NCI-H446 treated with DMSO at 0.1 percent for 48 hours (cell line): ENCODE measurements around the gene LETM1.

Source experiments
- DNase-seq: peaks from one replicate; lab custom pipeline; 2025; lab: John Stamatoyannopoulos, UW

LETM1 gene

DNA sequence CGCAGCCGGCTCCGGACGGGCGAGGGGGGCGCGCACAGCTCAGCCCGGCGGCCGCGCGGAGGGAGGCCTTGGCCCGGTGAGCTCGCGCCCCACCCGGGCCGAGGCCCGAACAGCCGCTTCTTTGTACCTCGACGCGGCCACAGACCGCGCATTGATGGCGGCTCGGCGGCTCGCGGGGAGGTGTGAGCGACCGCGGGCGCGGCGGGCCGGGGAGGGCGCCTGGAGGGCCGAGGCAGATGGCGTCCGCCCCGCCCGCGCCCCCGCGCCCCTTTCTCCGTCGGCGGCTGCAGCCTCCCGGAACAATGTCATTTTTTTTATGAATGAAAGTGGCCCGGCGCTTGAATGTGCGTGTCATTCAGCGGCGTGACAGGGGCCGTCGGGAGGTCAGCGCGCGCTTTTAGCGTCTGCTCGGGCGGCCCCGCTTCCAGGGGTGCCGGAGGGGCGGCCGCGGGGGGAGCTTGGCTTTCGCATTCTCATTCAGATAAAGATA is 61.1 kb downstream of the LETM1 start:
- no peak for DNase-seq

- DNase-seq, result no peak
Measured at GRCh38 chr4:1793940-1794808, 61.8 kb downstream of the LETM1 start.

GRCh38 chr4:1793496-1793840 is 62.5 kb downstream of the LETM1 start:
- DNase-seq, result no peak

- no peak for DNase-seq
Measured at GRCh38 chr4:1792832-1793495, 63.0 kb downstream of the LETM1 start, which contains the start of gene FGFR3. FGFR3 (plus strand) TSS chr4:1793293; CDS start chr4:1793935, 642 bp downstream.

GRCh38 chr4:1792158-1792831 is 63.7 kb downstream of the LETM1 start:
- DNase-seq, result no peak

DNA sequence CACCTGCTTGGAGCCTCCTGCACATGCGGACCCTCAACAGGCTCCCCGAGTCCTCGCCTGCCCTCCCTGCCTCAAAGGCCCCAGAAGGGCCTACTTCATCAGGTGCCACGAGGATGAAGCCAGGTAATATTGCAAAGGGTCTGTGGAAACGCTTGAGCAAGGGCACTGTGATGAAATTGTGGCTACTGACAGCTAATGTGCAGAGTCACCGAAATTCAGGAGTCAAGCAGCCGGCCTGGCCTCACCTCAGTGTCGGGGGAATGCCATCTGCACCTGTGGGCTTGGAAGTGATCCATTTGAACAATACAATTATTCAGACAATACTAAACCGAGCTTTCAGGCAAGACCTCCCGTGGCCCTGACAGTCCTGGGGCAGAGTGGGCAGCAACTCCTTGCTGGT is 66.0 kb downstream of the LETM1 start:
- DNase-seq, result no peak

DNA sequence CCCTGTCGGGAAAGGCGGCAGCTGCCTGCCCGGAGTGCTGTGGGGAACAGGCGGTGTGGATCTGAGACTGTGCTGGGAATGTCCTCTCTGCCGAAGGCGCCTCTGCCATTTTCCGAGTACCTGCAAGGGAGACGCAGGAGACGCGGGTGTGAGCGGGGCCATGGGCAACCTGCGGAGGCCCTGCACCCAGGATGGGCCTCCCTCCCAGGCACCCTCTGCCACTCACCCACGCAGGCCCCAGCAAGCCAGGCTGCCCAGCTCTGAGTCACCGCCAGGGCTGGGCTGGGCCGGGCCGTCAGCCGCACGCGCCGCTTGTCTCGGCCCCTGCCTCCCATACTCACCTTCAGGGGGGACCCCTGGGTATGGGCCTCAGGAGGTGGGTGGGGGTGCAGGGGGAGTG is 66.4 kb downstream of the LETM1 start:
- no peak for DNase-seq

- DNase-seq, result no peak
Measured at GRCh38 chr4:1788254-1788973, 67.5 kb downstream of the LETM1 start.

DNA sequence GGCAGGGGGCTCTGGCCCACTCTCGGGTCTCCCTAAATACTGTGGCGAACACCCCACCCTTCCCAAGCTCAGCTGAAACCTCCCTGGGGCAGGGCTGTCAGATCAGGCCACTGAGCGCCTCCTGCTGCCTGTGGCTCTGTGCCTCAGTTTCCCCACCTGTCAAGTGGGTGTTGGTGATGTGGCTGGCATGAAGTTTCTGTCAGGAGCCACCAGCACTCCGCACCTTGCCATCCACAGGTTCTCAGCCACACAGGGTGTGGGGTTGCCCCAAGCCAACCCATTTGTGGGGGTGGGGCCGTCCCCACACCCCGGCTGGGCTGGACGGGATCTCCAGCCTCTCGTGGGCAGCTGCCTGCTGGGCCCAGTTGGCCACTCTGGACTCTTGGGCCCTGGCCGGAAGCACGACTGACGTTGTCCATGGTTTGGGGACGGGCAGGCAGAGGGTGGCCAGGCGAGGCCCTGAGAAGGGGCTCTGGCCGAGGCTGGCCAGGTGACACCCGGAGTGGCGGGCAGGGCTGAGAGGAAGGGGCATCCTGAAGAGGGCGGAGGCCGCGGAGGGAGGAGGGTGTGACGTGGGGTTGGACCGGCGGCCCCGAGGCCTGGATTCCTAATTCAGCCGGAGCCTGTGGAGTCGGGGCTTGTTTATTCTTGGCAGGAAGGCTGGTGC is 68.4 kb downstream of the LETM1 start:
- no peak for DNase-seq

DNA sequence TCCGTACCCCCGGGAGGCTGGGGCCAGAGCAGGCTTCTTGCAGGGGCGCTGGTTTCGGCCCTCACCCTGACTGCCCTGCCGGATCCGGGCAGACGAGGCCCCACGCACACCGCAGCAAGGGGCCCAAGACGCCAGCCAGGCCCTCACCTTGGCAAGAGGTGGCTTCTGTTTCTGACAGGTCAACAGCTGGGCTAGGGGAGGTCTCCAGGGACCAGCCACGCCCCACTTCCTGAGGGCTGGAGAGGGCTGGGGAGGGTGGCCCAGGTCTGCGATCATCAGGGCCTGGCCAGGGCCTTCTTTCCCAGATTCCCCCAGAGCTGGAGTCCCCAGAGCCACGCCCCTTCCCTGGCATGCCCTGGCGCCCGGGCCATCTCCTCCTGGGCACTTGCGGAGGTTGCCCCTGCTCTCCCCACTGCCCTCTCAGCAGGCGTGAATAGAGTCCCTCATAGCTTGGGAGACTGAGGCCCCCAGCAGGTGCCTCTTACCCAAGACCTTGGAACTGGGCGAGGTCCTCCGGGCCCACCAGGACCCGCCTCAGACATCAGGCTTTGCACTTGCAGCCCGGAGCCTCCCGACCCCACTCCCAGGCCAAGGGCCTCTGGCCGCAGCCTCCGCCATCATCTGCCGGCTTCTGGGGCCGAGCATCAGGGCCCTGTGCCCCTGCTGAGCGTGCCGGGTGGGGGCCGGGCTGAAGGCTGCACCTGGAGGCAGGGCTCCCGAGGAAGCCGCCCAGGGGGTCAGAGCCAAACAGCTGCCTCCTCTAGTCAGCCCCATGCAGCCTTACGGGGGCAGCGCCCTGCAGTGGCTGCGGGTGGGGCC is 69.2 kb downstream of the LETM1 start:
- no peak for DNase-seq

- no peak for DNase-seq
Measured at GRCh38 chr4:1785592-1785991, 70.4 kb downstream of the LETM1 start.

- DNase-seq, result no peak
Measured at GRCh38 chr4:1784789-1785591, 71.0 kb downstream of the LETM1 start.

DNA sequence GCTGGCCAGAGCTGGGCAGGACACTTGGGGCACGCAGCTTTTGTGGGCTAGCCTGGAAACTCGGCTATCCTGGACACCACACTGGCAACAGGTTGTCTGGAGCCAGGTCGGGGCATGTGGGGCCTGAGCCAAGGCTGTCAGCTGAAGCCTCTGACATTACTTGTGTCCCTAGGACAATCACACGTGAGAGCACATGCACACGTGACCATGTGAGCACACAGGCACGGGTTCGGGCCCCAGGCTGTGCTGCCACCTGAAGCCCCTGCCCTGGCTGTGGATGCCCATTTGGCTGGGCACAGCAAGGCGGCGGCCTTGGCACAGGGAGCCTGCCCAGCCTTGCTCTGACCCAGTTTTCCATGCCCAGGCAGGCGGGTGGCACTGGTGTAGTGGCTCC is 71.6 kb downstream of the LETM1 start:
- no peak for DNase-seq

- no peak for DNase-seq
Measured at GRCh38 chr4:1783970-1784369, 72.0 kb downstream of the LETM1 start.

GRCh38 chr4:1783015-1783414 is 72.9 kb downstream of the LETM1 start:
- DNase-seq, result no peak

- no peak for DNase-seq
Measured at GRCh38 chr4:1780435-1780834, 75.5 kb downstream of the LETM1 start.

DNA sequence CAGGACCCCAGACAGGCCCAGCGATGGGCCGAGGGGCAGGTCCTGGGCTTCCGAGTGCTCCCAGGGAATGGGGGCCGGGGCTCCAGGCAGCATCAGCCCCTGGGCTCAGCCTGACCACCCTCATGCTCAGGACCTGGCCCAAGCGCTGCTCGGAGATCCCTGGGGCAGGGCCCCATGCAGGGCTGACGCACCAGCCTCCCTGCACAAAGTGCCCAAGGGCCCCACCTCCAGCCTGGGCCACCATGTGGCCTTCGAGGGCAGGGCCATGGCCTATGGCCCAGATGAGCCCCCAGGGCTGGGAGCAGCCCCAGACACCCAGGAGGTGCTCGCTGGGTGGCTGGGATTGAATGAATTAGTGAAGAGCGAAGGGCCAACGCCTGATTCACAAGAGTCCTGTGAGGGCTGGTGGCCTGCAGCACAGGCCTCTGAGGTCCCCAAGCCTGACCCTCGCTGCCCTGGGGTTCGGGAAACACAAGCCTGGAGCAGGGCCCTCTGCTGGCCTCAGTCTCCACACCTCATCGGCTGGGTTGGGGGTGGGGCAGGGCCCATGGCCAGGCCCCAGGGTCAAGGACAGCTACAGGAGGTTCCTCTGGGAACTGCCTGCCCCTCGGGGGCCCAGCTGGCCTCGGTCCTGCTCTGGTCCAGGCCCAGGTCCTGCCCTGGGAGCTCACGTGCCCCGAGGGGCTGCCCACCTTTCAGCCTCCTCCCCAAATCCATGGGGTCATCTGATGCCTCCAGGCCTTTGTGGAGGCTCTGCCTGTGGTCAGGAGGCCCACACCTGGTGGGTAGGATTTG is 76.2 kb downstream of the LETM1 start:
- no peak for DNase-seq

GRCh38 chr4:1778642-1779392 is 77.1 kb downstream of the LETM1 start:
- no peak for DNase-seq
